HEK293 (cell line): ENCODE measurements around the gene CCDC180.

ENCODE experiments used
- CTCF ChIA-PET: fragments of 350-600 bp; formaldehyde crosslinking; extraction: SDS; loops from one replicate; lab custom pipeline; 2021; ENCODE audit warnings: antibody characterized with exemption; lab: Yijun Ruan, JAX
- POLR2A ChIA-PET: fragments of 300-600 bp; formaldehyde crosslinking; extraction: SDS; loops from one replicate; lab custom pipeline; 2020; ENCODE audit warnings: antibody characterized with exemption, inconsistent platforms; lab: Yijun Ruan, JAX
- H3K27ac ChIP-seq: fragments of 200-500 bp; sonication (Bioruptor generic); 2 replicates; pipeline ENCODE4 v1.5.1; 2014; ENCODE audit warnings: low read depth, low read length, control low read depth, inconsistent platforms; ENCODE audit errors: extremely low read depth
- H3K36me3 ChIP-seq, 2 experiments: fragments of 200-500 bp in 1 of 2; sonication (Bioruptor generic) in 1 of 2; 1 replicate in 1 of 2; 2 replicates in 1 of 2; pipeline ENCODE4 v1.5.1; 2014 to 2017; ENCODE audit warnings: inconsistent platforms in 2 of 2, low read length in 2 of 2; ENCODE audit not compliant: control insufficient read depth in 2 of 2, insufficient read depth in 1 of 2
- H3K4me1 ChIP-seq: fragments of 200-500 bp; sonication (Bioruptor generic); 2 replicates; pipeline ENCODE4 v1.5.1; 2014; ENCODE audit warnings: mild to moderate bottlenecking, low read length, inconsistent platforms; ENCODE audit not compliant: control insufficient read depth, insufficient read depth
- H3K4me3 ChIP-seq: 2 replicates; pipeline ENCODE4 v1.5.1; 2011; ENCODE audit warnings: low read depth, mild to moderate bottlenecking, control low read depth, low read length, moderate library complexity
- H3K9me3 ChIP-seq: fragments of 200-500 bp; sonication (Bioruptor generic); 2 replicates; pipeline ENCODE4 v1.5.1; 2014; ENCODE audit warnings: low read depth, low read length, inconsistent platforms; ENCODE audit not compliant: control insufficient read depth, insufficient read depth
- BCL11B ChIP-seq: fragments of 450-650 bp; formaldehyde crosslinking; IDR thresholded peaks from 2 replicates; pipeline ENCODE4 v1.5.1; 2016; ENCODE audit warnings: low read depth, missing biosample characterization, missing genetic modification characterization
- HOXD13 ChIP-seq: sonication (generic); formaldehyde crosslinking; IDR thresholded peaks from 2 replicates; pipeline ENCODE4 v1.8.0; 2022; ENCODE audit warnings: missing genetic modification reagents, borderline replicate concordance
- KLF1 ChIP-seq: fragments of 450-650 bp; formaldehyde crosslinking; IDR thresholded peaks from 2 replicates; pipeline ENCODE4 v1.5.1; 2016; ENCODE audit warnings: missing biosample characterization, missing genetic modification characterization
- OVOL3 ChIP-seq: fragments of 450-650 bp; formaldehyde crosslinking; IDR thresholded peaks from 2 replicates; pipeline ENCODE4 v1.5.1; 2016; ENCODE audit warnings: missing biosample characterization, missing genetic modification characterization
- SCRT2 ChIP-seq: fragments of 450-650 bp; formaldehyde crosslinking; IDR thresholded peaks from 2 replicates; pipeline ENCODE4 v1.5.1; 2016; ENCODE audit warnings: missing biosample characterization, missing genetic modification characterization
- ZBTB8A ChIP-seq: fragments of 450-650 bp; formaldehyde crosslinking; IDR thresholded peaks from 2 replicates; pipeline ENCODE4 v1.5.1; 2016; ENCODE audit warnings: missing biosample characterization, missing genetic modification characterization
- ZFHX2 ChIP-seq: fragments of 450-650 bp; formaldehyde crosslinking; conservative IDR thresholded peaks from 2 replicates; pipeline ENCODE4 v1.5.1; 2016; ENCODE audit warnings: missing biosample characterization, missing genetic modification characterization
- ZNF140 ChIP-seq: fragments of 450-650 bp; formaldehyde crosslinking; IDR thresholded peaks from 2 replicates; pipeline ENCODE4 v1.5.1; 2016; ENCODE audit warnings: missing biosample characterization, missing genetic modification characterization
- ZNF146 ChIP-seq: fragments of 450-650 bp; formaldehyde crosslinking; IDR thresholded peaks from 2 replicates; pipeline ENCODE4 v1.5.1; 2016; ENCODE audit warnings: missing biosample characterization, missing genetic modification characterization
- ZNF274 ChIP-seq, 2 experiments: fragments of 200-500 bp in 1 of 2; fragments of 450-650 bp in 1 of 2; sonication (Bioruptor generic) in 1 of 2; formaldehyde crosslinking in 1 of 2; IDR thresholded peaks; 2 replicates each; pipeline versions ENCODE4 v1.5.1 to v1.6.1; 2014 to 2016; ENCODE audit warnings: borderline replicate concordance in 1 of 2, inconsistent platforms in 1 of 2, low read length in 1 of 2, missing biosample characterization in 1 of 2, missing genetic modification characterization in 1 of 2
- ZNF394 ChIP-seq: fragments of 450-650 bp; formaldehyde crosslinking; IDR thresholded peaks from 2 replicates; pipeline ENCODE4 v1.5.1; 2016; ENCODE audit warnings: missing biosample characterization, missing genetic modification characterization, mild to moderate bottlenecking, moderate library complexity, borderline replicate concordance
- ZNF514 ChIP-seq: fragments of 450-650 bp; formaldehyde crosslinking; IDR thresholded peaks from 2 replicates; pipeline ENCODE4 v1.5.1; 2016; ENCODE audit warnings: missing biosample characterization, missing genetic modification characterization
- ZNF529 ChIP-seq: fragments of 450-650 bp; formaldehyde crosslinking; IDR thresholded peaks from 2 replicates; pipeline ENCODE4 v1.5.1; 2017; ENCODE audit warnings: missing genetic modification characterization, missing biosample characterization; ENCODE audit not compliant: insufficient replicate concordance
- ZNF555 ChIP-seq: fragments of 450-650 bp; formaldehyde crosslinking; conservative IDR thresholded peaks from 2 replicates; pipeline ENCODE4 v1.5.1; 2017; ENCODE audit warnings: missing biosample characterization, mild to moderate bottlenecking, missing genetic modification characterization, inconsistent platforms
- ZNF558 ChIP-seq: fragments of 450-650 bp; formaldehyde crosslinking; IDR thresholded peaks from 2 replicates; pipeline ENCODE4 v1.5.1; 2016; ENCODE audit warnings: missing biosample characterization, missing genetic modification characterization
- ZNF624 ChIP-seq: fragments of 450-650 bp; formaldehyde crosslinking; IDR thresholded peaks from 2 replicates; pipeline ENCODE4 v1.5.1; 2017; ENCODE audit warnings: missing biosample characterization, missing genetic modification characterization
- ZNF629 ChIP-seq: fragments of 450-650 bp; formaldehyde crosslinking; IDR thresholded peaks from 2 replicates; pipeline ENCODE4 v1.5.1; 2017; ENCODE audit warnings: missing biosample characterization, missing genetic modification characterization
- ZNF654 ChIP-seq: fragments of 450-650 bp; formaldehyde crosslinking; IDR thresholded peaks from 2 replicates; pipeline ENCODE4 v1.5.1; 2016; ENCODE audit warnings: low read depth, missing biosample characterization, missing genetic modification characterization
- ZNF664 ChIP-seq: fragments of 450-650 bp; formaldehyde crosslinking; IDR thresholded peaks from 2 replicates; pipeline ENCODE4 v1.5.1; 2016; ENCODE audit warnings: missing biosample characterization, missing genetic modification characterization
- ZNF792 ChIP-seq: fragments of 450-650 bp; formaldehyde crosslinking; IDR thresholded peaks from 2 replicates; pipeline ENCODE4 v1.5.1; 2016; ENCODE audit warnings: missing biosample characterization, missing genetic modification characterization
- ZNF843 ChIP-seq: fragments of 450-650 bp; formaldehyde crosslinking; IDR thresholded peaks from 2 replicates; pipeline ENCODE4 v1.5.1; 2016; ENCODE audit warnings: missing biosample characterization, missing genetic modification characterization
- ZXDB ChIP-seq: fragments of 450-650 bp; formaldehyde crosslinking; IDR thresholded peaks from 2 replicates; pipeline ENCODE4 v1.5.1; 2016; ENCODE audit warnings: missing biosample characterization, missing genetic modification characterization
- TF ChIP-seq, protein P1 (sequence below): fragments of 450-650 bp; formaldehyde crosslinking; conservative IDR thresholded peaks from 2 replicates; pipeline ENCODE4 v1.5.1; 2016; ENCODE audit warnings: low read depth, missing biosample characterization, missing genetic modification characterization
- TF ChIP-seq, protein P2 (sequence below): IDR thresholded peaks from 2 replicates; pipeline ENCODE4 v1.6.1; 2011; ENCODE audit warnings: mild to moderate bottlenecking, low read depth, low read length, borderline replicate concordance
- TF ChIP-seq, protein P3 (sequence below): fragments of 450-650 bp; formaldehyde crosslinking; IDR thresholded peaks from 2 replicates; pipeline ENCODE4 v1.5.0; 2017; ENCODE audit warnings: missing biosample characterization, missing genetic modification characterization, borderline replicate concordance
- TF ChIP-seq, protein P4 (sequence below): fragments of 450-650 bp; formaldehyde crosslinking; IDR thresholded peaks from 2 replicates; pipeline ENCODE4 v1.5.1; 2016; ENCODE audit warnings: missing biosample characterization, missing genetic modification characterization
- TF ChIP-seq, protein P5 (sequence below): fragments of 450-650 bp; formaldehyde crosslinking; IDR thresholded peaks from 2 replicates; pipeline ENCODE4 v1.5.1; 2016; ENCODE audit warnings: missing biosample characterization, missing genetic modification characterization

Gene CCDC180

DNA sequence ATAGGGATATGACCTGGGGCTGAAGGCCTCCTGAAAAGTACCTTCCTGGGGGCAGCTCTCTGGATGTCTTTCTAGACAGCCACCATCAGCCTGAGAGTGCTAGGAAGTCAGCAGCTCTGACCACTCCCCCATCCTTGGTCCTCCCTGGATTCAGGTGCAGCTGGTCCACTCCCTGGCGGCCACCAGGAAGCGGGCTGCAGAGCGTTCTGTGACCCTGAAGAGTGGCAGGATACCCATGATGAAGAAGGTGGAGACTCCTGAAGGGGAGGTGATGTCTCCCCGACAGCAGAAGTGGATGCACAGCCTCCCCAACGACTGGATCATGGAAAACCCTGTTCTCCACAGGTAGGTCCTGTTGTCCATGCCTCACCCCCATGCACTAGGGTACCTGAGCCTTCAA, 1.8 kb downstream of the CCDC180 start:
- H3K36me3 ChIP-seq = peaks cover 0 to 11% of the 10 kb centered on the region in 2 experiments; a peak in 1 of 3 replicates
- H3K4me3 ChIP-seq = no peak overlapping the region
- no peak overlapping the region for H3K27ac ChIP-seq
- ChIA-PET CTCF (no interaction called here), POLR2A (no interaction called here)
- no peaks in the 10 kb centered on the region for H3K4me1 ChIP-seq
- TF ChIP-seq, protein P1, sequence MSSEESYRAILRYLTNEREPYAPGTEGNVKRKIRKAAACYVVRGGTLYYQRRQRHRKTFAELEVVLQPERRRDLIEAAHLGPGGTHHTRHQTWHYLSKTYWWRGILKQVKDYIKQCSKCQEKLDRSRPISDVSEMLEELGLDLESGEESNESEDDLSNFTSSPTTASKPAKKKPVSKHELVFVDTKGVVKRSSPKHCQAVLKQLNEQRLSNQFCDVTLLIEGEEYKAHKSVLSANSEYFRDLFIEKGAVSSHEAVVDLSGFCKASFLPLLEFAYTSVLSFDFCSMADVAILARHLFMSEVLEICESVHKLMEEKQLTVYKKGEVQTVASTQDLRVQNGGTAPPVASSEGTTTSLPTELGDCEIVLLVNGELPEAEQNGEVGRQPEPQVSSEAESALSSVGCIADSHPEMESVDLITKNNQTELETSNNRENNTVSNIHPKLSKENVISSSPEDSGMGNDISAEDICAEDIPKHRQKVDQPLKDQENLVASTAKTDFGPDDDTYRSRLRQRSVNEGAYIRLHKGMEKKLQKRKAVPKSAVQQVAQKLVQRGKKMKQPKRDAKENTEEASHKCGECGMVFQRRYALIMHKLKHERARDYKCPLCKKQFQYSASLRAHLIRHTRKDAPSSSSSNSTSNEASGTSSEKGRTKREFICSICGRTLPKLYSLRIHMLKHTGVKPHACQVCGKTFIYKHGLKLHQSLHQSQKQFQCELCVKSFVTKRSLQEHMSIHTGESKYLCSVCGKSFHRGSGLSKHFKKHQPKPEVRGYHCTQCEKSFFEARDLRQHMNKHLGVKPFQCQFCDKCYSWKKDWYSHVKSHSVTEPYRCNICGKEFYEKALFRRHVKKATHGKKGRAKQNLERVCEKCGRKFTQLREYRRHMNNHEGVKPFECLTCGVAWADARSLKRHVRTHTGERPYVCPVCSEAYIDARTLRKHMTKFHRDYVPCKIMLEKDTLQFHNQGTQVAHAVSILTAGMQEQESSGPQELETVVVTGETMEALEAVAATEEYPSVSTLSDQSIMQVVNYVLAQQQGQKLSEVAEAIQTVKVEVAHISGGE (tag by site-specific recombination) = no peak
- TF ChIP-seq ZNF654 (tag by site-specific recombination) = no peak
- no peak for TF ChIP-seq ZXDB
- no peak for TF ChIP-seq ZNF843
- no peak for TF ChIP-seq BCL11B (tag by site-specific recombination)
- no peak for TF ChIP-seq ZNF629 (tag by site-specific recombination)
- TF ChIP-seq, protein P2, sequence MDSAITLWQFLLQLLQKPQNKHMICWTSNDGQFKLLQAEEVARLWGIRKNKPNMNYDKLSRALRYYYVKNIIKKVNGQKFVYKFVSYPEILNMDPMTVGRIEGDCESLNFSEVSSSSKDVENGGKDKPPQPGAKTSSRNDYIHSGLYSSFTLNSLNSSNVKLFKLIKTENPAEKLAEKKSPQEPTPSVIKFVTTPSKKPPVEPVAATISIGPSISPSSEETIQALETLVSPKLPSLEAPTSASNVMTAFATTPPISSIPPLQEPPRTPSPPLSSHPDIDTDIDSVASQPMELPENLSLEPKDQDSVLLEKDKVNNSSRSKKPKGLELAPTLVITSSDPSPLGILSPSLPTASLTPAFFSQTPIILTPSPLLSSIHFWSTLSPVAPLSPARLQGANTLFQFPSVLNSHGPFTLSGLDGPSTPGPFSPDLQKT = no peak
- TF ChIP-seq, protein P3, sequence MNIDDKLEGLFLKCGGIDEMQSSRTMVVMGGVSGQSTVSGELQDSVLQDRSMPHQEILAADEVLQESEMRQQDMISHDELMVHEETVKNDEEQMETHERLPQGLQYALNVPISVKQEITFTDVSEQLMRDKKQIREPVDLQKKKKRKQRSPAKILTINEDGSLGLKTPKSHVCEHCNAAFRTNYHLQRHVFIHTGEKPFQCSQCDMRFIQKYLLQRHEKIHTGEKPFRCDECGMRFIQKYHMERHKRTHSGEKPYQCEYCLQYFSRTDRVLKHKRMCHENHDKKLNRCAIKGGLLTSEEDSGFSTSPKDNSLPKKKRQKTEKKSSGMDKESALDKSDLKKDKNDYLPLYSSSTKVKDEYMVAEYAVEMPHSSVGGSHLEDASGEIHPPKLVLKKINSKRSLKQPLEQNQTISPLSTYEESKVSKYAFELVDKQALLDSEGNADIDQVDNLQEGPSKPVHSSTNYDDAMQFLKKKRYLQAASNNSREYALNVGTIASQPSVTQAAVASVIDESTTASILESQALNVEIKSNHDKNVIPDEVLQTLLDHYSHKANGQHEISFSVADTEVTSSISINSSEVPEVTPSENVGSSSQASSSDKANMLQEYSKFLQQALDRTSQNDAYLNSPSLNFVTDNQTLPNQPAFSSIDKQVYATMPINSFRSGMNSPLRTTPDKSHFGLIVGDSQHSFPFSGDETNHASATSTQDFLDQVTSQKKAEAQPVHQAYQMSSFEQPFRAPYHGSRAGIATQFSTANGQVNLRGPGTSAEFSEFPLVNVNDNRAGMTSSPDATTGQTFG (tag by site-specific recombination) = no peak
- no peak for TF ChIP-seq ZNF529 (tag by site-specific recombination)
- TF ChIP-seq, protein P4, sequence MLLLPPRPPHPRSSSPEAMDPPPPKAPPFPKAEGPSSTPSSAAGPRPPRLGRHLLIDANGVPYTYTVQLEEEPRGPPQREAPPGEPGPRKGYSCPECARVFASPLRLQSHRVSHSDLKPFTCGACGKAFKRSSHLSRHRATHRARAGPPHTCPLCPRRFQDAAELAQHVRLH (tag by site-specific recombination) = no peak
- no peak for TF ChIP-seq SCRT2 (tag by site-specific recombination)
- no peak for TF ChIP-seq HOXD13 (CRISPR knock-in tag)
- TF ChIP-seq OVOL3 (tag by site-specific recombination) = no peak
- no peak for TF ChIP-seq ZNF514 (tag by site-specific recombination)
- TF ChIP-seq ZBTB8A (tag by site-specific recombination) = no peak
- no peak for TF ChIP-seq ZNF558
- TF ChIP-seq ZNF792 (tag by site-specific recombination) = no peak
- no peaks in the 10 kb centered on the region for H3K9me3 ChIP-seq

DNA sequence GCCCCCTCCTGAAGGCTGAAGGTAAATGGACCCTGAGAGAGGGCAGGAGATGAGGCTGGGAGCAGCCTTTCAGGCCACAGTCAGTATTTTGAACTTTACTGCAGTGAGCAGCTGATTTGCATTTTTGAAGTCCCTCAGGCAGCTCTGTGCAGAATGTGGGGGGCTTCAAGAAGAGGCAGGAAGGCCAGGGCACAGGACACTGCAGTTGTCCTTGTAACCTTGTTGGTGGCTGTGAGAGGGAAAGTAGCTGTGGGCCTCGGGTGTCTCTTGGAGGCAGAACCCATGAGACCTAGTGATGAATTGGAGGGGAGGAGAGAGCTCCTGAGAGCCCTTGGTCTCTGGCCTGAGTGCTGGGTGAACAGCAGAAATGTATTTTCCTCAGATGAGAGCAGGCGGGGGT, 2.6 kb downstream of the CCDC180 start:
- CTCF ChIA-PET = interaction anchor here (0.6 kb wide), 1 partner anchor 436 kb away, joined by 3 read pairs; no protein-coding TSS in a partner anchor
- POLR2A ChIA-PET = no interaction called here
- H3K9me3 ChIP-seq = no peaks in the 10 kb centered on the region
- TF ChIP-seq ZFHX2 (tag by site-specific recombination) (no peak), ZXDB (no peak), ZNF555 (no peak), ZNF146 (tag by site-specific recombination) (no peak), ZNF140 (tag by site-specific recombination) (no peak), ZNF274 (IDR thresholded peaks at IDR 0.05; ENCODE audit: low read length) (no peak), ZNF274 (tag by site-specific recombination; IDR thresholded peaks at IDR 0.05; ENCODE audit: borderline replicate concordance) (no peak), KLF1 (tag by site-specific recombination) (no peak), ZNF624 (tag by site-specific recombination) (no peak), ZNF394 (tag by site-specific recombination) (no peak), ZNF664 (tag by site-specific recombination) (no peak)
- TF ChIP-seq, protein P5, sequence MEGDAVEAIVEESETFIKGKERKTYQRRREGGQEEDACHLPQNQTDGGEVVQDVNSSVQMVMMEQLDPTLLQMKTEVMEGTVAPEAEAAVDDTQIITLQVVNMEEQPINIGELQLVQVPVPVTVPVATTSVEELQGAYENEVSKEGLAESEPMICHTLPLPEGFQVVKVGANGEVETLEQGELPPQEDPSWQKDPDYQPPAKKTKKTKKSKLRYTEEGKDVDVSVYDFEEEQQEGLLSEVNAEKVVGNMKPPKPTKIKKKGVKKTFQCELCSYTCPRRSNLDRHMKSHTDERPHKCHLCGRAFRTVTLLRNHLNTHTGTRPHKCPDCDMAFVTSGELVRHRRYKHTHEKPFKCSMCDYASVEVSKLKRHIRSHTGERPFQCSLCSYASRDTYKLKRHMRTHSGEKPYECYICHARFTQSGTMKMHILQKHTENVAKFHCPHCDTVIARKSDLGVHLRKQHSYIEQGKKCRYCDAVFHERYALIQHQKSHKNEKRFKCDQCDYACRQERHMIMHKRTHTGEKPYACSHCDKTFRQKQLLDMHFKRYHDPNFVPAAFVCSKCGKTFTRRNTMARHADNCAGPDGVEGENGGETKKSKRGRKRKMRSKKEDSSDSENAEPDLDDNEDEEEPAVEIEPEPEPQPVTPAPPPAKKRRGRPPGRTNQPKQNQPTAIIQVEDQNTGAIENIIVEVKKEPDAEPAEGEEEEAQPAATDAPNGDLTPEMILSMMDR (tag by site-specific recombination) = no peak

More for the DNA sequence above, 2.6 kb downstream of the CCDC180 start:
- H3K4me3 ChIP-seq = no peak overlapping the region
- no peak overlapping the region for H3K27ac ChIP-seq
- peaks cover 0 to 15% of the 10 kb centered on the region in 2 experiments; a peak in 1 of 3 replicates for H3K36me3 ChIP-seq
- H3K4me1 ChIP-seq = no peaks in the 10 kb centered on the region
